ENCODE results near the gene MRRF.

Gene MRRF

GRCh38 chr9:122370869-122371755 is 106.4 kb downstream of the MRRF start, which contains the start of gene PTGS1:
TSS of gene PTGS1 (plus strand) at chr9:122371024. CDS start at chr9:122371085, 61 bp downstream.
- H3K36me3 ChIP-seq (ENCODE audit: low read depth): no peaks in the 10 kb centered on the region
- H3K4me3 ChIP-seq (ENCODE audit: severe bottlenecking): peak within 1 kb of the TSS; percentile 30
- no peak for TF ChIP-seq CTCF (IDR thresholded peaks at IDR 0.05; ENCODE audit: poor library complexity, severe bottlenecking)
- H3K9me3 ChIP-seq (ENCODE audit: severe bottlenecking): no peaks in the 10 kb centered on the region
- H3K27me3 ChIP-seq (ENCODE audit: insufficient read depth, poor library complexity, severe bottlenecking): no peaks in the 10 kb centered on the region
- DNase-seq (ENCODE audit: low spot score) (no peak), ATAC-seq (ENCODE audit: low read depth) (peak; percentile 56)
- H3K4me1 ChIP-seq (ENCODE audit: insufficient read depth, poor library complexity, severe bottlenecking): peaks cover 27% of the 10 kb centered on the region
- H3K27ac ChIP-seq (ENCODE audit: poor library complexity, severe bottlenecking): no peak within 1 kb of the TSS

GRCh38 chr9:122371846-122372245 is 107.2 kb downstream of the MRRF start:
- H3K27ac ChIP-seq (ENCODE audit: poor library complexity, severe bottlenecking): no peak overlapping the region
- no peak for ATAC-seq (ENCODE audit: low read depth)
- no peak overlapping the region for H3K4me3 ChIP-seq (ENCODE audit: severe bottlenecking)
- H3K4me1 ChIP-seq (ENCODE audit: insufficient read depth, poor library complexity, severe bottlenecking): peaks cover 34% of the 10 kb centered on the region
- no peaks in the 10 kb centered on the region for H3K36me3 ChIP-seq (ENCODE audit: low read depth)
- DNase-seq (ENCODE audit: low spot score): no peak
- H3K27me3 ChIP-seq (ENCODE audit: insufficient read depth, poor library complexity, severe bottlenecking): no peaks in the 10 kb centered on the region
- no peaks in the 10 kb centered on the region for H3K9me3 ChIP-seq (ENCODE audit: severe bottlenecking)
- TF ChIP-seq CTCF (IDR thresholded peaks at IDR 0.05; ENCODE audit: poor library complexity, severe bottlenecking): no peak

- H3K9me3 ChIP-seq (ENCODE audit: severe bottlenecking): no peaks in the 10 kb centered on the region
- H3K36me3 ChIP-seq (ENCODE audit: low read depth): no peaks in the 10 kb centered on the region
- DNase-seq (ENCODE audit: low spot score) (no peak), ATAC-seq (ENCODE audit: low read depth) (no peak)
- H3K4me3 ChIP-seq (ENCODE audit: severe bottlenecking): no peak overlapping the region
- no peak for TF ChIP-seq CTCF (IDR thresholded peaks at IDR 0.05; ENCODE audit: poor library complexity, severe bottlenecking)
- peaks cover 25% of the 10 kb centered on the region for H3K4me1 ChIP-seq (ENCODE audit: insufficient read depth, poor library complexity, severe bottlenecking)
- H3K27me3 ChIP-seq (ENCODE audit: insufficient read depth, poor library complexity, severe bottlenecking): no peaks in the 10 kb centered on the region
- H3K27ac ChIP-seq (ENCODE audit: poor library complexity, severe bottlenecking): no peak overlapping the region
Observed at GRCh38 chr9:122372856-122373845, 108.5 kb downstream of the MRRF start.

- ATAC-seq (ENCODE audit: low read depth) (peak; percentile 54), DNase-seq (ENCODE audit: low spot score) (peak; percentile 59)
- H3K4me1 ChIP-seq (ENCODE audit: insufficient read depth, poor library complexity, severe bottlenecking): peaks cover 22% of the 10 kb centered on the region
- H3K36me3 ChIP-seq (ENCODE audit: low read depth): peaks cover 7% of the 10 kb centered on the region; the same call in 1 of the 2 replicates
- H3K27ac ChIP-seq (ENCODE audit: poor library complexity, severe bottlenecking): no peak overlapping the region
- no peaks in the 10 kb centered on the region for H3K27me3 ChIP-seq (ENCODE audit: insufficient read depth, poor library complexity, severe bottlenecking)
- TF ChIP-seq CTCF (IDR thresholded peaks at IDR 0.05; ENCODE audit: poor library complexity, severe bottlenecking): no peak
- no peak overlapping the region for H3K4me3 ChIP-seq (ENCODE audit: severe bottlenecking)
- no peaks in the 10 kb centered on the region for H3K9me3 ChIP-seq (ENCODE audit: severe bottlenecking)
Observed at GRCh38 chr9:122374885-122375420, 110.3 kb downstream of the MRRF start.

All from RWPE2 (cell line).